ENCODE measurements around the gene SERPINE1.
"Not testable (repeated sequence)": the region's sequence is repeated elsewhere in the genome, so short reads cannot be mapped to it uniquely, and the experiment has no call there.

The SERPINE1 gene

GRCh38 chr7:101104193-101104713 is 22.7 kb upstream of the SERPINE1 start:
- Histone ChIP-seq H3K4me1 (ENCODE audit: low read length) (no peaks in the 10 kb centered on the region), H4K20me1 (ENCODE audit: insufficient read depth, low read length) (no peaks in the 10 kb centered on the region), H3K79me2 (ENCODE audit: low read length) (no peaks in the 10 kb centered on the region), H3K27ac (ENCODE audit: low read length) (no peak overlapping the region), H3K27me3 (replicated peaks; ENCODE audit: insufficient read depth, low read length) (peaks cover 77% of the 10 kb centered on the region), H3K9me2 (replicated peaks; ENCODE audit: insufficient read depth, low read length) (no peaks in the 10 kb centered on the region), H3K9me3 (replicated peaks; ENCODE audit: insufficient read depth, low read length) (no peaks in the 10 kb centered on the region), H2AFZ (ENCODE audit: low read length) (no peak overlapping the region), H3K9ac (ENCODE audit: low read length) (no peak overlapping the region), H3K36me3 (replicated peaks; ENCODE audit: insufficient read depth, low read length) (no peaks in the 10 kb centered on the region), H3K4me2 (ENCODE audit: low read depth, low read length) (no peak overlapping the region), H3F3A (ENCODE audit: insufficient read depth, low read length) (no peaks in the 10 kb centered on the region), H3K4me3 (ENCODE audit: low read length) (no peak overlapping the region)
- no peak for DNase-seq
- no peak for TF ChIP-seq EZH2 (optimal IDR thresholded peaks at IDR 0.05; ENCODE audit: low read depth, low read length)
- TF ChIP-seq EZH2phosphoT487 (IDR thresholded peaks at IDR 0.05; ENCODE audit: low read length): no peak
- no peak for TF ChIP-seq CTCF (IDR thresholded peaks at IDR 0.05; ENCODE audit: low read length)

DNA sequence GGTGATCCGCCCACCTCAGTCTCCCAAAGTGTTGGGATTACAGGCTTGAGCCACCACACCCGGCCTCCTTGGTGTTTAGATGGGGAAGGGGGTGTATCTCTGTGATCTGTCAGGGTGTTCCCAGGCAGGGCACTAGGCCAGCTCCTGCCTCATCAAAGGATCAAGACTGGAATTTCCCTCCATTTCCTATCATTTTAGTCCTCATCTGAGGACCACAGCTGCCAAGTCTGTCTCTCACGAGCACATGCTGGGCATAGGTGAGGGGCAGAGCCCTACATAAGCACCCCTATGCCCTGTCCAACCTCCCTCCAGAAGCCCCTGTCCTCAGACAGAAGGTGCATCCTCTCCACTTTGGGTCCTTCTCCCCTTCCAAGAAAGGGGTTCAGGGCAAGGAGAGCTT is 22.1 kb upstream of the SERPINE1 start:
- no peak overlapping the region for H3K9ac ChIP-seq (ENCODE audit: low read length)

DNA sequence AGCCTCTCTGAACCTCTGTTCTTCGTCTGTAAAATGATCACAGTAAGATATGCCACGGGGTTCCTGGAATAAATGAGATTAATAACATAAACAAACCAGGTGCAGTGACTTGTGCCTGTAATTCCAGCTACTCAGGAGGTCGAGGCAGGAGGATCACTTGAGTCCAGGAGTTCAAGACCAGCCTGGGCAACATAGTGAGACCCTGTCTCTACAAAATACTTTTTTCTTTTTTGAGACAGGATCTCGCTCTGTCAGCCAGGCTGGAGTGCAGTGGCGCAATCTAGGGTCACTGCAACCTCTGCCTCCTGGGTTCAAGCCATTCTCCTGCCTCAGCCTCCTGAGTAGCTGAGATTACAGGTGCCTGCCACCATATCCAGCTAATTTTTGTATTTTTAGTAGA is 21.7 kb upstream of the SERPINE1 start:
- not testable (repeated sequence) for H3K9me2 ChIP-seq (replicated peaks; ENCODE audit: insufficient read depth, low read length); H3K9ac ChIP-seq (ENCODE audit: low read length); DNase-seq; H2AFZ ChIP-seq (ENCODE audit: low read length); H3F3A ChIP-seq (ENCODE audit: insufficient read depth, low read length); H4K20me1 ChIP-seq (ENCODE audit: insufficient read depth, low read length); H3K9me3 ChIP-seq (replicated peaks; ENCODE audit: insufficient read depth, low read length); H3K4me2 ChIP-seq (ENCODE audit: low read depth, low read length); H3K79me2 ChIP-seq (ENCODE audit: low read length); H3K4me1 ChIP-seq (ENCODE audit: low read length); H3K4me3 ChIP-seq (ENCODE audit: low read length); H3K36me3 ChIP-seq (replicated peaks; ENCODE audit: insufficient read depth, low read length); H3K27ac ChIP-seq (ENCODE audit: low read length)
- peaks cover 84% of the 10 kb centered on the region for H3K27me3 ChIP-seq (replicated peaks; ENCODE audit: insufficient read depth, low read length)

More for the DNA sequence above, 22.1 kb upstream of the SERPINE1 start:
- Histone ChIP-seq H3K4me1 (ENCODE audit: low read length) (no peaks in the 10 kb centered on the region), H3K9me3 (replicated peaks; ENCODE audit: insufficient read depth, low read length) (no peaks in the 10 kb centered on the region), H3K27ac (ENCODE audit: low read length) (no peak overlapping the region), H2AFZ (ENCODE audit: low read length) (no peak overlapping the region), H3K36me3 (replicated peaks; ENCODE audit: insufficient read depth, low read length) (no peaks in the 10 kb centered on the region), H3F3A (ENCODE audit: insufficient read depth, low read length) (no peaks in the 10 kb centered on the region), H3K79me2 (ENCODE audit: low read length) (no peaks in the 10 kb centered on the region), H3K9me2 (replicated peaks; ENCODE audit: insufficient read depth, low read length) (no peaks in the 10 kb centered on the region), H3K4me2 (ENCODE audit: low read depth, low read length) (no peak overlapping the region), H3K4me3 (ENCODE audit: low read length) (no peak overlapping the region), H3K27me3 (replicated peaks; ENCODE audit: insufficient read depth, low read length) (peaks cover 82% of the 10 kb centered on the region), H4K20me1 (ENCODE audit: insufficient read depth, low read length) (no peaks in the 10 kb centered on the region)
- TF ChIP-seq CTCF (IDR thresholded peaks at IDR 0.05; ENCODE audit: low read length): no peak
- TF ChIP-seq EZH2 (optimal IDR thresholded peaks at IDR 0.05; ENCODE audit: low read depth, low read length): no peak
- TF ChIP-seq EZH2phosphoT487 (IDR thresholded peaks at IDR 0.05; ENCODE audit: low read length): no peak
- DNase-seq: no peak

DNA sequence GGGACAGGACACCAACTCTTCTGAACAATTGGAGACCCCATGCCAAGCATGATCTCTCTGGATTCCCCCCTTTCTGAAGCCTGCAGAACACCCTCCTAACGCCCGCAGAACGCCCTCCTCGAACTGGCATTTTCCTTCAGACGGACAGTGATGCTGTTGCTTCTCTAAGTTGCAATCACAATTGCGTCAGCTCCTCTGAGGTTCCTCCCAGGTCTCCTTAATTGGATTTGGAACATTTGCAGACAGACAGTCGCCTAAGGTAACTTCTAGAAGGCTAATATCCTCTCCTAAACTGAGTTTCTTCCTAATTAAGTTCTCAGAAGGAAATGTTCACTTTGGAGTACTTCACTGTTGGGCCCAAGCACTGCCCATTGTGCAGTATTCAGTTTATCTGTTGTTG is 20.5 kb upstream of the SERPINE1 start:
- DNase-seq: no peak
- H3K36me3 ChIP-seq (replicated peaks; ENCODE audit: insufficient read depth, low read length): no peaks in the 10 kb centered on the region
- H3K27ac ChIP-seq (ENCODE audit: low read length): no peak overlapping the region
- H3K27me3 ChIP-seq (replicated peaks; ENCODE audit: insufficient read depth, low read length): peaks cover 77% of the 10 kb centered on the region
- no peak overlapping the region for H3K4me2 ChIP-seq (ENCODE audit: low read depth, low read length)
- H3K9me2 ChIP-seq (replicated peaks; ENCODE audit: insufficient read depth, low read length): no peaks in the 10 kb centered on the region
- H3K4me3 ChIP-seq (ENCODE audit: low read length): no peak overlapping the region
- no peaks in the 10 kb centered on the region for H3K9me3 ChIP-seq (replicated peaks; ENCODE audit: insufficient read depth, low read length)
- H3K79me2 ChIP-seq (ENCODE audit: low read length): no peaks in the 10 kb centered on the region
- no peak overlapping the region for H3K9ac ChIP-seq (ENCODE audit: low read length)
- no peak overlapping the region for H2AFZ ChIP-seq (ENCODE audit: low read length)
- TF ChIP-seq EZH2phosphoT487 (IDR thresholded peaks at IDR 0.05; ENCODE audit: low read length): no peak
- no peak for TF ChIP-seq EZH2 (optimal IDR thresholded peaks at IDR 0.05; ENCODE audit: low read depth, low read length)
- no peak for TF ChIP-seq CTCF (IDR thresholded peaks at IDR 0.05; ENCODE audit: low read length)
- H3K4me1 ChIP-seq (ENCODE audit: low read length): no peaks in the 10 kb centered on the region
- no peaks in the 10 kb centered on the region for H3F3A ChIP-seq (ENCODE audit: insufficient read depth, low read length)
- H4K20me1 ChIP-seq (ENCODE audit: insufficient read depth, low read length): no peaks in the 10 kb centered on the region
